SK-N-SH treated with all-trans-retinoic acid at 6 μM for 48 hours (cell line): ENCODE data around the gene RCVRN.

Source experiments
- BACH2 ChIP-seq: fragments of 250-450 bp; sonication (Bioruptor Pico); IDR thresholded peaks from 2 replicates; pipeline ENCODE4 v1.9.0; 2021; ENCODE audit warnings: mild to moderate bottlenecking, borderline replicate concordance
- GLIS3 ChIP-seq: fragments of 250-450 bp; sonication (Bioruptor Pico); IDR thresholded peaks from 2 replicates; pipeline ENCODE4 v1.5.0; 2020; ENCODE audit warnings: mild to moderate bottlenecking, moderate library complexity
- RARB ChIP-seq: fragments of 250-450 bp; sonication (Bioruptor Pico); IDR thresholded peaks from 2 replicates; pipeline ENCODE4 v1.8.0; 2021; ENCODE audit warnings: mild to moderate bottlenecking, moderate library complexity
- TCF4 ChIP-seq: fragments of 250-450 bp; sonication (Bioruptor Pico); IDR thresholded peaks from 2 replicates; pipeline ENCODE4 v1.8.0; 2021; ENCODE audit warnings: mild to moderate bottlenecking, moderate library complexity, borderline replicate concordance
- ZC3H10 ChIP-seq: fragments of 250-450 bp; sonication (Bioruptor Pico); IDR thresholded peaks from 2 replicates; pipeline ENCODE4 v1.5.1; 2021; ENCODE audit warnings: mild to moderate bottlenecking, moderate library complexity
- ZFP30 ChIP-seq: fragments of 450-650 bp; formaldehyde crosslinking; IDR thresholded peaks from 2 replicates; pipeline ENCODE4 v1.5.0; 2022; ENCODE audit warnings: mild to moderate bottlenecking, moderate library complexity
- ZNF70 ChIP-seq: fragments of 450-650 bp; formaldehyde crosslinking; IDR thresholded peaks from 2 replicates; pipeline ENCODE4 v1.5.0; 2020; ENCODE audit warnings: mild to moderate bottlenecking, moderate library complexity
- TF ChIP-seq, protein P1 (sequence below): fragments of 250-450 bp; sonication (Bioruptor Pico); IDR thresholded peaks from 2 replicates; pipeline ENCODE4 v1.5.1; 2021; ENCODE audit warnings: mild to moderate bottlenecking, moderate library complexity
- TF ChIP-seq, protein P2 (sequence below): fragments of 250-450 bp; sonication (Bioruptor Pico); IDR thresholded peaks from 2 replicates; pipeline ENCODE4 v1.8.0; 2021; ENCODE audit warnings: low read depth, mild to moderate bottlenecking, moderate library complexity, borderline replicate concordance
- TF ChIP-seq, protein P3 (sequence below): fragments of 250-450 bp; sonication (Bioruptor Pico); IDR thresholded peaks from 2 replicates; pipeline ENCODE4 v1.5.1; 2020; ENCODE audit warnings: low read depth, mild to moderate bottlenecking, moderate library complexity

DNA sequence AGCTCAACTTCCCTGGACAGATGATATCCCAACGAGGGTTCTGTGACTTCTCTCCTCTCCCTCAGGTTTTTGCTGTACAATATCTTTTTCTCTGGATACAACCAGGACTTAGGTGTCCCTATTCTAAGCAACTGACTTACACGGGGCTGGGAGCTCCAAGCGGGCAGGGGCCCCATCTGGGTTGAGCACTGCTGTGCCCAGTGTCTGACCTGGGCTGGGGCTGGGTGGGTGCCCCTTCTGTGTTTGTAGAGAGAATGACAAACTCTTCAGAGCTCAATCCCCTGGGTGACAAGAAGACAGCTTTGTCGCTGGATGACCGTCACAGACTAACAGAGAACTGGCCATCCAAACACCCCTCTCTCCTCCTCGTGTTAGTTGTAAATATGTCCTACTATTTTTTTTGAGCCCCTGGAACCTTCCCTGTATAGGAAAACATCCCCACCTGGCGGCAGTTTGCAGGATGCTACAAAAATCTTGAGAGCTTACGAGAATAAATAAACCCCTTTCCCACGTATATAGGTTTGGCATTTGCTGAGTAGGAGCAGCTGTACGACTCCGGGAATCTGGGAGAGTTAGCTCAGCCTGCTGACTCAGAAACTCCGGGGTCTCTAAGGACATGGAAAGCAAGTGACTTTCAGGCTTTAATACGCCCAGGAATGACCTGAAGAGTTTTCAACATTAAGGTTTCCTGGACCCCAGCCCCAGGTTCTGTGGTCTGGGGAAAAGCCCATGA is 23.7 kb upstream of the RCVRN start:
- TF ChIP-seq ZFP30 (CRISPR knock-in tag) (no peak), ZNF70 (CRISPR knock-in tag) (no peak), ZC3H10 (CRISPR knock-in tag) (no peak), GLIS3 (CRISPR knock-in tag) (no peak), BACH2 (CRISPR knock-in tag) (no peak), RARB (no peak), TCF4 (CRISPR knock-in tag) (no peak)
- TF ChIP-seq, protein P1, sequence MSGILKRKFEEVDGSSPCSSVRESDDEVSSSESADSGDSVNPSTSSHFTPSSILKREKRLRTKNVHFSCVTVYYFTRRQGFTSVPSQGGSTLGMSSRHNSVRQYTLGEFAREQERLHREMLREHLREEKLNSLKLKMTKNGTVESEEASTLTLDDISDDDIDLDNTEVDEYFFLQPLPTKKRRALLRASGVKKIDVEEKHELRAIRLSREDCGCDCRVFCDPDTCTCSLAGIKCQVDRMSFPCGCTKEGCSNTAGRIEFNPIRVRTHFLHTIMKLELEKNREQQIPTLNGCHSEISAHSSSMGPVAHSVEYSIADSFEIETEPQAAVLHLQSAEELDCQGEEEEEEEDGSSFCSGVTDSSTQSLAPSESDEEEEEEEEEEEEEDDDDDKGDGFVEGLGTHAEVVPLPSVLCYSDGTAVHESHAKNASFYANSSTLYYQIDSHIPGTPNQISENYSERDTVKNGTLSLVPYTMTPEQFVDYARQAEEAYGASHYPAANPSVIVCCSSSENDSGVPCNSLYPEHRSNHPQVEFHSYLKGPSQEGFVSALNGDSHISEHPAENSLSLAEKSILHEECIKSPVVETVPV = no peak
- TF ChIP-seq, protein P2, sequence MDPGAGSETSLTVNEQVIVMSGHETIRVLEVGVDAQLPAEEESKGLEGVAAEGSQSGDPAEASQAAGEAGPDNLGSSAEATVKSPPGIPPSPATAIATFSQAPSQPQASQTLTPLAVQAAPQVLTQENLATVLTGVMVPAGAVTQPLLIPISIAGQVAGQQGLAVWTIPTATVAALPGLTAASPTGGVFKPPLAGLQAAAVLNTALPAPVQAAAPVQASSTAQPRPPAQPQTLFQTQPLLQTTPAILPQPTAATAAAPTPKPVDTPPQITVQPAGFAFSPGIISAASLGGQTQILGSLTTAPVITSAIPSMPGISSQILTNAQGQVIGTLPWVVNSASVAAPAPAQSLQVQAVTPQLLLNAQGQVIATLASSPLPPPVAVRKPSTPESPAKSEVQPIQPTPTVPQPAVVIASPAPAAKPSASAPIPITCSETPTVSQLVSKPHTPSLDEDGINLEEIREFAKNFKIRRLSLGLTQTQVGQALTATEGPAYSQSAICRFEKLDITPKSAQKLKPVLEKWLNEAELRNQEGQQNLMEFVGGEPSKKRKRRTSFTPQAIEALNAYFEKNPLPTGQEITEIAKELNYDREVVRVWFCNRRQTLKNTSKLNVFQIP (CRISPR knock-in tag) = no peak
- TF ChIP-seq, protein P3, sequence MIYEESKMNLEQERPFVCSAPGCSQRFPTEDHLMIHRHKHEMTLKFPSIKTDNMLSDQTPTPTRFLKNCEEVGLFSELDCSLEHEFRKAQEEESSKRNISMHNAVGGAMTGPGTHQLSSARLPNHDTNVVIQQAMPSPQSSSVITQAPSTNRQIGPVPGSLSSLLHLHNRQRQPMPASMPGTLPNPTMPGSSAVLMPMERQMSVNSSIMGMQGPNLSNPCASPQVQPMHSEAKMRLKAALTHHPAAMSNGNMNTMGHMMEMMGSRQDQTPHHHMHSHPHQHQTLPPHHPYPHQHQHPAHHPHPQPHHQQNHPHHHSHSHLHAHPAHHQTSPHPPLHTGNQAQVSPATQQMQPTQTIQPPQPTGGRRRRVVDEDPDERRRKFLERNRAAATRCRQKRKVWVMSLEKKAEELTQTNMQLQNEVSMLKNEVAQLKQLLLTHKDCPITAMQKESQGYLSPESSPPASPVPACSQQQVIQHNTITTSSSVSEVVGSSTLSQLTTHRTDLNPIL (CRISPR knock-in tag) = no peak
